Osteoblast (primary cell): ENCODE data around the gene NKAIN2. TPM values are rescaled to one million over a fixed set of nuclear protein-coding genes. Genes with fewer than 3 reads are reported as not detected.
A peak's percentile ranks its signal among the peaks of the same experiment; 100 is the strongest.

Experiments
- DNase-seq: peaks from one replicate; pipeline ENCODE4 v3.0.0; 2011; ENCODE audit warnings: low spot score, mixed read lengths; ENCODE audit not compliant: insufficient read length; ENCODE audit errors: missing footprints
- H2AFZ ChIP-seq: 2 replicates; pipeline ENCODE4 v1.6.0; 2011; ENCODE audit warnings: mild to moderate bottlenecking, low read length
- H3K27ac ChIP-seq: 2 replicates; pipeline ENCODE4 v1.5.1; 2011; ENCODE audit warnings: mild to moderate bottlenecking, low read depth, low read length, moderate library complexity
- H3K27me3 ChIP-seq: 2 replicates; pipeline ENCODE4 v1.6.0; 2012; ENCODE audit warnings: mild to moderate bottlenecking, control low read depth, inconsistent platforms, low read length, moderate library complexity; ENCODE audit not compliant: insufficient read depth
- H3K36me3 ChIP-seq: 2 replicates; pipeline ENCODE4 v1.5.1; 2011; ENCODE audit warnings: mild to moderate bottlenecking, low read length, control low read depth, moderate library complexity; ENCODE audit not compliant: insufficient read depth
- H3K4me1 ChIP-seq: 2 replicates; pipeline ENCODE4 v1.5.1; 2011; ENCODE audit warnings: mild to moderate bottlenecking, low read length, control low read depth, moderate library complexity; ENCODE audit not compliant: insufficient read depth
- H3K4me2 ChIP-seq: 2 replicates; pipeline ENCODE4 v1.6.0; 2011; ENCODE audit warnings: mild to moderate bottlenecking, low read length; ENCODE audit not compliant: insufficient read depth
- H3K4me3 ChIP-seq: fragments of 200-600 bp; sonication (generic); 3 replicates; pipeline ENCODE4 v1.5.1; 2012; ENCODE audit warnings: mild to moderate bottlenecking, low read length, inconsistent platforms; ENCODE audit not compliant: insufficient read depth
- H3K79me2 ChIP-seq: 2 replicates; pipeline ENCODE4 v1.6.0; 2012; ENCODE audit warnings: mild to moderate bottlenecking, low read length, control low read depth, inconsistent platforms; ENCODE audit not compliant: insufficient read depth
- H3K9me3 ChIP-seq: 2 replicates; pipeline ENCODE4 v1.5.1; 2011; ENCODE audit warnings: low read depth, low read length, control low read depth
- H4K20me1 ChIP-seq: 2 replicates; pipeline ENCODE4 v1.6.0; 2012; ENCODE audit warnings: mild to moderate bottlenecking, low read length, control low read depth; ENCODE audit not compliant: insufficient read depth
- total RNA-seq: library from RNA; depleted of rRNA; stranded (reverse); fragments of >200 nt; gene quantifications from 2 replicates; pipeline ENCODE4 v1.2.3, GENCODE V29; 2012
- TF ChIP-seq, protein P1 (sequence below): IDR thresholded peaks from 2 replicates; pipeline ENCODE4 v1.5.1; 2011; ENCODE audit warnings: mild to moderate bottlenecking, low read depth, low read length, moderate library complexity; ENCODE audit errors: extremely low read depth

The NKAIN2 gene
- under 0.01 TPM in 2 replicates for total RNA-seq

DNA sequence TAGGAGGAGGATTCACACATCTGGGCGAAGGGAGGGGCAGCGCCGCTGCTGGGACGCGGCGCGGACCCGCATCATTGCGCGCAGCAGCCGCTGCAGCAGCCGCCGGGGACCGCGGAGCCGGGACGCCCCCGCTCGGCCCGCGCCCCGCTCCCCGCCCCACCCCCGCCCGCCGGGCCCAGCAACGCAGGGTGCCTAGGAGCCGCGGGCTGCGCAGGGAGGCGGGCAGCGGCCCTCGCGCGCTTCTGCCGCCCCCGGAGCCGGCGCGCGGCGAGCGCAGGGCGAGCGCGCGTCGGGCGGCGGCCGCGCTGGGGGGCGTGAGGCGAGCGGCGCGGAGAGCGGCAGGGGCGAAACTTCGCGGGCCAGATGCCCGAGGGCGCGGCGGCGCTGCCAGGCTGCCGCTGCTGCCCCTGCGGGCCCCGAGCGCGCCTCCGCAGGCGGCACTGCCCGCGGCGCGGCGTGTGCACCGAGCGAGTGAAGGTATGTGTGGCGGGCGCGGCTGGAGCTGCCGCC lies at the start of gene NKAIN2:
NKAIN2 (plus strand) TSS at position 362 of the 510 bp plus-strand sequence.
- Histone ChIP-seq H3K27ac (no peak within 1 kb of the TSS), H4K20me1 (no peaks in the 10 kb centered on the region), H3K79me2 (no peaks in the 10 kb centered on the region), H3K4me1 (peaks cover 8% of the 10 kb centered on the region), H3K4me2 (peak within 1 kb of the TSS; percentile 80), H3K4me3 (peak within 1 kb of the TSS; percentile 62), H2AFZ (peak within 1 kb of the TSS; percentile 77), H3K36me3 (no peaks in the 10 kb centered on the region), H3K9me3 (no peaks in the 10 kb centered on the region), H3K27me3 (peaks cover 22% of the 10 kb centered on the region)
- DNase-seq = peak; percentile 58
- TF ChIP-seq, protein P1, sequence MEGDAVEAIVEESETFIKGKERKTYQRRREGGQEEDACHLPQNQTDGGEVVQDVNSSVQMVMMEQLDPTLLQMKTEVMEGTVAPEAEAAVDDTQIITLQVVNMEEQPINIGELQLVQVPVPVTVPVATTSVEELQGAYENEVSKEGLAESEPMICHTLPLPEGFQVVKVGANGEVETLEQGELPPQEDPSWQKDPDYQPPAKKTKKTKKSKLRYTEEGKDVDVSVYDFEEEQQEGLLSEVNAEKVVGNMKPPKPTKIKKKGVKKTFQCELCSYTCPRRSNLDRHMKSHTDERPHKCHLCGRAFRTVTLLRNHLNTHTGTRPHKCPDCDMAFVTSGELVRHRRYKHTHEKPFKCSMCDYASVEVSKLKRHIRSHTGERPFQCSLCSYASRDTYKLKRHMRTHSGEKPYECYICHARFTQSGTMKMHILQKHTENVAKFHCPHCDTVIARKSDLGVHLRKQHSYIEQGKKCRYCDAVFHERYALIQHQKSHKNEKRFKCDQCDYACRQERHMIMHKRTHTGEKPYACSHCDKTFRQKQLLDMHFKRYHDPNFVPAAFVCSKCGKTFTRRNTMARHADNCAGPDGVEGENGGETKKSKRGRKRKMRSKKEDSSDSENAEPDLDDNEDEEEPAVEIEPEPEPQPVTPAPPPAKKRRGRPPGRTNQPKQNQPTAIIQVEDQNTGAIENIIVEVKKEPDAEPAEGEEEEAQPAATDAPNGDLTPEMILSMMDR = no peak

DNA sequence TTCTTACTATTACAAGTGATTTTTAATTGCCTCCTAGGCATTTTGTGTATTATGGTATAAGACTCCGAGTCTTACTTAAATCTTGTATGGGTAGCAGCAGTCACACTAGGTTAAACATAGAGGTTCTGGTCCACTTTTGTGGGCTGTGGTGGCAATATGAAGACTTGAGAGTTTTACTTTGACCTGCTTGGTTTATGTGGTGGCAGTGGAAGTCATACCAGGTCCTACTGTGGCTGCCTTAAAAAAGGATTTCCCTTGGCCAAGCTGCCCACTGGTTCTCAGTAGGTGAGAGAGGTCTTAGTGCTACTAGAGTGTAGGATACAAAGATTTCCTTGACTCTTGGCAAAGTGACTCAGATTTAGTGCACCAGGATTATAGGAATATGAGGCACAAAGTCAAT lies 44.2 kb upstream of the NKAIN2 start:
- Histone ChIP-seq H3K27ac (no peak overlapping the region), H4K20me1 (no peaks in the 10 kb centered on the region), H3K9me3 (no peaks in the 10 kb centered on the region), H3K4me2 (no peak overlapping the region), H2AFZ (no peak overlapping the region), H3K27me3 (no peaks in the 10 kb centered on the region), H3K79me2 (no peaks in the 10 kb centered on the region), H3K4me3 (no peak overlapping the region), H3K4me1 (no peaks in the 10 kb centered on the region), H3K36me3 (no peaks in the 10 kb centered on the region)
- TF ChIP-seq, protein P1 = no peak
- DNase-seq = no peak

DNA sequence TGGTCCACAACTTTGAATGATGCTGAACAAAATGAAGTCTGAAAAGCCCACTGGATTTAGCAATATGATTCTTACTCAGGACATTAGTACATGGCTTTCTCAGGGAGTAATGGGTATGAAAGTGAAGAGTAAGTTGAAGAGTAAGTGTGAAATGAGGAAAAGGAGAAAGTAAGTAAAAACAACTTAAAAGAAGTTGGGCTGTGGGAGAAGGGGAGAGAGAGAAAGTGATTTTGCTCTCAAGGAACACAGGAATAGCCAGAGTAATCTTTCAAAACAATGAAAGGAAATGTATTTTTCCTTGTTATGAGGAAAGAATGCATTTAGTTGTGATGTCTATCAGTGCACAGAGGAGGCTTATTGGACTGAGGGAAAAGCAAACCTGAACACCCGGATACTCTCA lies 39.8 kb upstream of the NKAIN2 start:
- H3K4me1 ChIP-seq = no peaks in the 10 kb centered on the region
- H3K36me3 ChIP-seq = no peaks in the 10 kb centered on the region
- no peaks in the 10 kb centered on the region for H3K9me3 ChIP-seq
- H3K4me2 ChIP-seq = no peak overlapping the region
- H4K20me1 ChIP-seq = no peaks in the 10 kb centered on the region
- H3K79me2 ChIP-seq = no peaks in the 10 kb centered on the region
- H3K27me3 ChIP-seq = no peaks in the 10 kb centered on the region
- H3K27ac ChIP-seq = no peak overlapping the region
- H3K4me3 ChIP-seq = no peak overlapping the region
- DNase-seq = no peak
- H2AFZ ChIP-seq = no peak overlapping the region
- TF ChIP-seq, protein P1 = no peak

DNA sequence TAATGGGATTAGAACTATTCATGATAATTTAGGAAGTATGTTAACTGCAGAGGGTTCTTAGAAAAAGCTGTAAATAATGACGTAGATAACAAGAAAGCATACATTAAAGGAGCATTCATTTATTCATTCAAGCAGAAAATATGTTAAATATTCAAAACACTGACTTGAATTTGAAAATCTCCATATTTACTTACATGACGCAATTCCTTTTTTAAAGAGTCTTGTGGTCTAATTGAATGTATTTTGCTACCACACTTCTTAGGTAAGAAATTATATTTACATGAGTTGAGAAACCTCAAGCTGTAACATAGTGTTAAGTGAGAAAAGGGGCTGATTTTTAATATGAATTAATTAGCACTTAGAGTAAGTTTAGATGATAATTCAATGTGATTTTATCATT lies 38.9 kb upstream of the NKAIN2 start:
- no peak for DNase-seq

More for the DNA sequence above, 38.9 kb upstream of the NKAIN2 start:
- H3K27me3 ChIP-seq = no peaks in the 10 kb centered on the region
- no peak overlapping the region for H3K4me2 ChIP-seq
- H3K27ac ChIP-seq = no peak overlapping the region
- no peaks in the 10 kb centered on the region for H3K79me2 ChIP-seq
- no peaks in the 10 kb centered on the region for H3K36me3 ChIP-seq
- TF ChIP-seq, protein P1 = no peak
- H3K4me3 ChIP-seq = no peak overlapping the region
- H2AFZ ChIP-seq = no peak overlapping the region
- H3K4me1 ChIP-seq = no peaks in the 10 kb centered on the region
- H4K20me1 ChIP-seq = no peaks in the 10 kb centered on the region
- no peaks in the 10 kb centered on the region for H3K9me3 ChIP-seq
